GM12878 (cell line): Measurements from ENCODE around the gene ATP6V1C2. TPM values are rescaled to one million over a fixed set of nuclear protein-coding genes. Genes with fewer than 3 reads are reported as not detected.

Experiments used
- CEBPB ChIP-seq, 2 experiments: fragments of 150-350 bp in 1 of 2; IDR thresholded peaks; 2 replicates each; pipeline ENCODE4 v1.6.1; 2012 to 2014; ENCODE audit warnings: low read depth in 2 of 2, low read length in 2 of 2, borderline replicate concordance in 1 of 2, inconsistent platforms in 1 of 2
- ELK1 ChIP-seq: IDR thresholded peaks from 2 replicates; pipeline ENCODE4 v1.6.1; 2012; ENCODE audit warnings: low read depth, low read length, improper control_type of control experiment
- IRF3 ChIP-seq: fragments of 450-650 bp; IDR thresholded peaks from 2 replicates; pipeline ENCODE4 v1.6.1; 2014; ENCODE audit warnings: mild to moderate bottlenecking
- KAT2A ChIP-seq: conservative IDR thresholded peaks from 2 replicates; pipeline ENCODE4 v1.6.1; 2011; ENCODE audit warnings: low read depth, low read length; ENCODE audit not compliant: control insufficient read depth
- LARP7 ChIP-seq: fragments of 450-650 bp; IDR thresholded peaks from 2 replicates; pipeline ENCODE4 v1.6.1; 2017; ENCODE audit warnings: mild to moderate bottlenecking
- SMARCA5 ChIP-seq: fragments of 450-650 bp; IDR thresholded peaks from 2 replicates; pipeline ENCODE4 v1.6.1; 2017; ENCODE audit warnings: mild to moderate bottlenecking
- SREBF2 ChIP-seq: IDR thresholded peaks from 2 replicates; pipeline ENCODE4 v1.6.1; 2012; ENCODE audit warnings: mild to moderate bottlenecking, low read length
- TBL1XR1 ChIP-seq: IDR thresholded peaks from 2 replicates; pipeline ENCODE4 v1.6.1; 2012; ENCODE audit warnings: low read depth, low read length, improper control_type of control experiment
- ZNF687 ChIP-seq: fragments of 450-650 bp; IDR thresholded peaks from 2 replicates; pipeline ENCODE4 v1.6.1; 2017; ENCODE audit warnings: mild to moderate bottlenecking, moderate library complexity
- polyA plus RNA-seq, 11 experiments: library from polyadenylated mRNA; depleted of rRNA in 4 of 11; unstranded in 6 of 11; stranded (reverse) in 5 of 11; fragments of >200 nt; fragmentation: Nextera tagmentation in 4 of 11; fragmentation: Illumina TruSeq in 1 of 11; extraction: Ambion mirVana in 4 of 11; extraction: Trizol in 1 of 11; gene quantifications; 1 replicate in 1 of 11; 2 replicates in 10 of 11; pipeline versions ENCODE4 v1.2.1 to v1.2.3, GENCODE V29; 2011 to 2016; ENCODE audit warnings: inconsistent platforms in 2 of 11, missing spikeins in 2 of 11, low read depth in 1 of 11
- total RNA-seq, 4 experiments: library from RNA; depleted of rRNA in 3 of 4; stranded (reverse); fragments of >200 nt in 3 of 4; fragmentation: Illumina TruSeq in 1 of 4; extraction: Trizol in 1 of 4; gene quantifications; 2 replicates each; pipeline versions ENCODE4 v1.2.1 to v1.2.3, GENCODE V29; 2013 to 2021

The ATP6V1C2 gene
- total and polyA plus RNA-seq, 10 of the 15 experiments (the other 5 are each of a cell fraction or from before 2014, with no cell fraction given), result 0.04 to 1.5 (median 0.24) TPM; not detected in 1

GRCh38 chr2:10814571-10815331 is 93.3 kb downstream of the ATP6V1C2 start (continued):
- TF ChIP-seq ZNF687 (no peak), LARP7 (no peak), TBL1XR1 (no peak), CEBPB (IDR thresholded peaks at IDR 0.05; ENCODE audit: borderline replicate concordance in 1 of 2, low read depth in 2 of 2, low read length in 2 of 2) (no peak), KAT2A (no peak), SMARCA5 (no peak), ELK1 (no peak), SREBF2 (no peak), IRF3 (no peak)
